ENCODE measurements around the gene ITGB4. TPM values are rescaled to one million over a fixed set of nuclear protein-coding genes. Genes with fewer than 3 reads are reported as not detected.
"Not testable (repeated sequence)": the region's sequence is repeated elsewhere in the genome, so short reads cannot be mapped to it uniquely, and the experiment has no call there.

Gene ITGB4
- total RNA-seq, 1 donor from 2014 or later = 82.2 TPM

GRCh38 chr17:75773808-75774470 is 52.7 kb downstream of the ITGB4 start:
- peak; percentile 67 for DNase-seq
- no peak for ATAC-seq
- intact Hi-C loops (cut with DNase I) = no loop called here
- H3K9me3 ChIP-seq = no peaks in the 10 kb centered on the region
- H3K4me1 ChIP-seq = peaks cover 20% of the 10 kb centered on the region
- no peak overlapping the region for H3K27ac ChIP-seq
- peaks cover 42% of the 10 kb centered on the region for H3K36me3 ChIP-seq
- no peak overlapping the region for H3K4me3 ChIP-seq
- H3K27me3 ChIP-seq = no peaks in the 10 kb centered on the region
- no peak for TF ChIP-seq CTCF (IDR thresholded peaks at IDR 0.05)

DNA sequence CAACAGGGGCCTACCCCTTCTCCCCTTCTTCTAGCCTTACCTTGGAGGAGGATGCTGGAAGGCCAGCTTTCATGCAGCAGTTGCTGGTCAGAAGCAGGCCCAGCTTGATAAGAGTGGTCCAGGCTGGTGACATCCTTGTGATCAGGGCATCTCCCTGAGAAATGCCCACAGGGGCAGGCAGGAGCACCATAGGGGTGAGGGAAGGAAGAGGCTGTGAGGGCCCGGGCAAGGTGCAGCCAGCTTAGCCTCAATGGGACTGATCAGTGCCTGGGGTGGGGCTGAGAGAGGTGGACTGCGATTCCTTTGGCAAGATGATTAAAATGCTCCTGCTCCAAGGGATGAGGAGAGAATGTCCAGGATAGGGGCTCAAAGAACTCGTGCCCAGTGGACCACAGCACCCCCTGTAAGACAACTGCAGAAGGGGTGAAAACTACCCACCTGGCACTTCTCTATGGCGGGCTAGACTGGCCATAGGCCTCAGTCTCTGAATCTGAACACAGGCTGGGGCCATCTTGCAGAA is 53.3 kb downstream of the ITGB4 start:
- Histone ChIP-seq H3K4me3 (no peak overlapping the region), H3K4me1 (peaks cover 20% of the 10 kb centered on the region), H3K27ac (no peak overlapping the region), H3K9me3 (no peaks in the 10 kb centered on the region), H3K27me3 (no peaks in the 10 kb centered on the region), H3K36me3 (peaks cover 42% of the 10 kb centered on the region)
- intact Hi-C loops (cut with DNase I) = no loop called here
- ATAC-seq (no peak), DNase-seq (peak; percentile 57)
- TF ChIP-seq CTCF (IDR thresholded peaks at IDR 0.05) = no peak

DNA sequence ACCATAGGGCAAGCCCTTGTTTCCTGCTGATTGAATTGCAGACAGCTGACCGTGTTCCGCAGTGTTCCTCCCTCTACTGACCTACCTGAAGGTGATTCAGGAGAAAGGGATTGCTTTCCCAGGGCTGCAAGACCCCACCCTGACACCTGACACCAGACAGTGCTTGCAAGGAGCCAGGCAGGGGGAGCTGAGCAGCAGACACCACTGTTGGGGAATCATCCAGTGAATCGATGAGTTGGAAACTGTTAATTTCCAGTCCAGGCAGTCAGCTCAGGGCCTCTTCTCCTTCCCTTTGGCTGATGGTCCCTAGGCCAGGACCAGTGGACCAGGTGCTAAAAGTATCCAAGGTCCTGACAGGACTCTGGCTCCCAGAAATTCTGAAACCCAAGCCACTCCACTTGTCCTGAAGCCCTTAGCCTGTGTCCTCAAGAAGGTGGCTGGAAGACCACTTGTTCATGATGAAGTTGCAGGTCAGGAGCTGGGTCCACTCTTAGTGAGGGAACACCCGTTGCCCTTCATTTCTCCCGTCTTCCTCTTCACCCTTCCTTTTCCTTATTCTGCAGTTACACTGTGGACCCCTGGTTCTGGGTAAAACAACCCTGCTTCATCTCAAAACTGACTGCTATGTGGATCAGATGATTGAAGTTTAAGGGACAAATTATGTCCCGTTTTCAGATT is 53.9 kb downstream of the ITGB4 start:
- peaks cover 20% of the 10 kb centered on the region for H3K4me1 ChIP-seq
- peaks cover 42% of the 10 kb centered on the region for H3K36me3 ChIP-seq
- intact Hi-C loops (cut with DNase I) = no loop called here
- H3K4me3 ChIP-seq = no peak overlapping the region
- DNase-seq (peak; percentile 60), ATAC-seq (no peak)
- no peak for TF ChIP-seq CTCF (IDR thresholded peaks at IDR 0.05)
- no peak overlapping the region for H3K27ac ChIP-seq
- no peaks in the 10 kb centered on the region for H3K27me3 ChIP-seq
- no peaks in the 10 kb centered on the region for H3K9me3 ChIP-seq

- TF ChIP-seq CTCF (IDR thresholded peaks at IDR 0.05) = no peak
- Histone ChIP-seq H3K4me1 (peaks cover 20% of the 10 kb centered on the region), H3K4me3 (peak overlapping the region; percentile 81), H3K27ac (no peak overlapping the region), H3K9me3 (no peaks in the 10 kb centered on the region), H3K36me3 (peaks cover 42% of the 10 kb centered on the region), H3K27me3 (no peaks in the 10 kb centered on the region)
- ATAC-seq = no peak
- peak; percentile 47 for DNase-seq
- intact Hi-C loops (cut with DNase I) = no loop called here
Observed at GRCh38 chr17:75776386-75777295, 55.4 kb downstream of the ITGB4 start.

DNA sequence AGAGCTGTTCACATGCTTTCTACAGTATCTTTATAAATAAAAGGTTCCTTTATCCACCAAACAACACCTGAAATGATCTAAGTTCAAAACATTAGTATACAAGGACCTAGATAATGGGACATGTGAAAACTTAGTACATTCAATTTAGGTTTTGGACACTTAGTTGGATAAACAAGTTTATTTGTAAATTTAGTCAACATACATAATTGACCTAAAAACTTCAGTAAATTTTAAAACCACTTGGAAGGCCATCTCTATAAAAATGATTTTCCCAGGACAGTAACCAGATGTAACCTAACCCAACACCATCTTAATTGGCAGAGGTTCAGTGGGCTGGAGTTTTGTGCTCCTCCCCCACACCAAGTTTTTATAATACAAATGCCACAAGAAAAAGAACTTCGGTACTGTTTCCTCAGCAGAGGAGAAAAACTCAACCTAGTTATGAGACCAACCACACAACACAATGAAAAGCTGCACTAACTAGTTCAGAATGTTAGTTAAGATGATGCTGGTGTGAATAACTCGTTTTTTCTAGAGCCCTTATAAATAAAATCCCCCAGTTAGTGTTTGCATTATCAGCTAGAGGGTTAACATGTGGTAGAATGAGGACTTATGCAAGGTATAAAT is 56.1 kb downstream of the ITGB4 start:
- Histone ChIP-seq H3K27me3 (no peaks in the 10 kb centered on the region), H3K9me3 (no peaks in the 10 kb centered on the region), H3K36me3 (peaks cover 42% of the 10 kb centered on the region), H3K4me3 (peak overlapping the region; percentile 81), H3K27ac (no peak overlapping the region), H3K4me1 (peaks cover 20% of the 10 kb centered on the region)
- no peak for ATAC-seq
- no peak for TF ChIP-seq CTCF (IDR thresholded peaks at IDR 0.05)
- no peak for DNase-seq
- intact Hi-C loops (cut with DNase I) = no loop called here

DNA sequence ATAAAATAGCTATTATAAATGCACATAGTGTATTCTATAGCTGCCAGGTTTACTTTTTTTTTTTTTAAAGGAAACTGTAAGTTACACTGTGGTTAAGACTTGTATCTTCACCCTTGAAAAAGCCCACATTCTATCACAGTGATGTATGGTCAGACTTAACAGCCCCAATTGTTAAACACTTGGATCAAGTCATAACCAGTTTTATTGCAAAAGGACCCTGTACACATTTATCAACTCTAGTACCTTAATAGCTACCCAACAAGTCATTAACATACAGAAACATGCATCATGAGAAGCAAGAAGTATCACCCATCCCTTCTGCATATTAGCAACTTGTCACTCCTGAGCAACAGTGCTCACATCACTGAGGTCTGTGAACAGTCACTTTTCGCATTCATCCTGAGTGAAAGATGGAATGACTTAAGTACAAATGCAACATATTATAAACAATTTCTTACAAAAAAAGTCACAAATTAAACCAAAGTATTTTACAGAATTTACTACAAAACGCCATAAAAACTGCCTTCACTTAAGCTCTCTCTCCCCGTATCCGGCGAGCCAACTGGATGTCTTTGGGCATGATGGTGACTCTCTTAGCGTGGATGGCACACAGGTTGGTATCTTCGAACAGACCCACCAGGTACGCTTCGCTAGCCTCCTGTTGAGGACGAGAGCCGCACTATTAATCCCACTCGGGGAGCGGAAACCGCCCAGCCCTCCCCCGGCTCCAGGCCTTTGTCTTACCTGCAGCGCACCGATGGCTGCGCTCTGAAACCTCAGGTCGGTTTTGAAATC is 57.0 kb downstream of the ITGB4 start:
- peaks cover 20% of the 10 kb centered on the region for H3K4me1 ChIP-seq

More for the DNA sequence above, 57.0 kb downstream of the ITGB4 start:
- intact Hi-C loops (cut with DNase I); ATAC-seq; DNase-seq; H3K9me3 ChIP-seq; H3K27me3 ChIP-seq: not testable (repeated sequence)
- Histone ChIP-seq H3K27ac (peak overlapping the region; percentile 99), H3K4me3 (peak overlapping the region; percentile 81), H3K36me3 (peaks cover 42% of the 10 kb centered on the region)
